DMS153 (cell line): ENCODE measurements around the gene CUL2.
"Not testable (repeated sequence)": the region's sequence is repeated elsewhere in the genome, so short reads cannot be mapped to it uniquely, and the experiment has no call there.

ENCODE experiments used
- DNase-seq: peaks from one replicate; lab custom pipeline; 2025; lab: John Stamatoyannopoulos, UW

Gene CUL2

GRCh38 chr10:35019041-35020024, 70.8 kb downstream of the CUL2 start:
- DNase-seq: no peak

- no peak for DNase-seq
These were observed 72.5 kb downstream of the CUL2 start for GRCh38 chr10:35017608-35018007.

- DNase-seq: no peak
These were observed 74.2 kb downstream of the CUL2 start for GRCh38 chr10:35015843-35016408.

GRCh38 chr10:35012781-35013180, 77.4 kb downstream of the CUL2 start:
- no peak for DNase-seq

- no peak for DNase-seq
These were observed 78.4 kb downstream of the CUL2 start for GRCh38 chr10:35011771-35012191.

GRCh38 chr10:35007858-35008301, 82.3 kb downstream of the CUL2 start:
- no peak for DNase-seq

- DNase-seq: no peak
These were observed 83.3 kb downstream of the CUL2 start for GRCh38 chr10:35006836-35007235.

GRCh38 chr10:35005868-35006267, 84.3 kb downstream of the CUL2 start:
- no peak for DNase-seq

GRCh38 chr10:35004651-35005050, 85.5 kb downstream of the CUL2 start:
- DNase-seq: no peak

GRCh38 chr10:35003906-35004305, 86.2 kb downstream of the CUL2 start:
- DNase-seq: no peak

- DNase-seq: no peak
These were observed 89.2 kb downstream of the CUL2 start for GRCh38 chr10:35000936-35001335.

- DNase-seq: no peak
These were observed 90.6 kb downstream of the CUL2 start for GRCh38 chr10:34999532-34999931.

GRCh38 chr10:34998940-34999339, 91.2 kb downstream of the CUL2 start:
- DNase-seq: no peak

- DNase-seq: no peak
These were observed 93.3 kb downstream of the CUL2 start for GRCh38 chr10:34996843-34997242.

GRCh38 chr10:34995925-34996324, 94.2 kb downstream of the CUL2 start:
- DNase-seq: no peak

- DNase-seq: peak; percentile 1
These were observed 95.5 kb downstream of the CUL2 start for GRCh38 chr10:34994565-34995142.

GRCh38 chr10:34993782-34994181, 96.4 kb downstream of the CUL2 start:
- no peak for DNase-seq

GRCh38 chr10:34991117-34991516, 99.0 kb downstream of the CUL2 start:
- not testable (repeated sequence) for DNase-seq

- DNase-seq: no peak
These were observed 101.6 kb downstream of the CUL2 start for GRCh38 chr10:34988397-34989067.

GRCh38 chr10:34985823-34986222, 104.3 kb downstream of the CUL2 start:
- no peak for DNase-seq

GRCh38 chr10:34985146-34985545, 105.0 kb downstream of the CUL2 start:
- no peak for DNase-seq

GRCh38 chr10:34981844-34982243, 108.3 kb downstream of the CUL2 start:
- DNase-seq: no peak
